Keratinocyte (primary cell): ENCODE data around the gene GNA14.

ENCODE experiments used
- CTCF ChIP-seq, 3 experiments: IDR thresholded peaks in 1 of 3; conservative IDR thresholded peaks in 1 of 3; optimal IDR thresholded peaks in 1 of 3; 2 replicates in 2 of 3; 3 replicates in 1 of 3; pipeline versions ENCODE3 to v1.5.1; 2011; ENCODE audit warnings: low read length in 3 of 3, mild to moderate bottlenecking in 3 of 3, moderate library complexity in 2 of 3, control low read depth in 1 of 3, inconsistent platforms in 1 of 3; ENCODE audit not compliant: insufficient read depth in 2 of 3; ENCODE audit errors: extremely low read depth in 1 of 3
- EZH2 ChIP-seq: IDR thresholded peaks from one replicate; pipeline ENCODE4 v1.6.1; 2012; ENCODE audit warnings: inconsistent platforms, mild to moderate bottlenecking, low read length, moderate library complexity

- TF ChIP-seq CTCF (optimal IDR thresholded peaks at IDR 0.05 in 1 of 3, IDR thresholded peaks at IDR 0.05 in 1 of 3, conservative IDR thresholded peaks at IDR 0.05 in 1 of 3; ENCODE audit: extremely low read depth in 1 of 3, insufficient read depth in 2 of 3, low read length in 3 of 3) (no peak), EZH2 (no peak)
Measured at GRCh38 chr9:77518688-77519087, 129.4 kb downstream of the GNA14 start.
